NCI-H2227 (cell line): ENCODE measurements around the gene CCL14.

Experiments
- DNase-seq: peaks from one replicate; lab custom pipeline; 2025; ENCODE audit not compliant: unreplicated experiment; lab: John Stamatoyannopoulos, UW

Gene CCL14

DNA sequence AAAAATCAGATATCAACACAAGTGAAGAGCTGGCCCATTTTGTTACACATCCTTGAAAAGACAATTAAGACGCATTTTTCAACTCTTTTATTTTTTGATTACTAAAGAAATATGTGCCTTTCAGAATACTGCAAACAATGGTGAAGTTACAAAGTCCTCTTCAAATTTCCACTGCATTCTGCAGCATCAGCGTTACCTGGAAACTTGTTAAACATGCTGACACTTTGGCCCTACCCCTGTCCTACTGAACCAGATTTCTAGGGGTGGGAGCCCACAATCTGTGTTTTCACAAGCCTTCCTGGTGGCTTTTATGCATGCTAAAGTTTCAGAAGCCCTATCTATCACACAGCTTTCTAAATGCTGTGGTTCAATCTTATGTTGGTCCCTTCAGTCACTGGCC is 4.5 kb upstream of the CCL14 start:
- DNase-seq = no peak

DNA sequence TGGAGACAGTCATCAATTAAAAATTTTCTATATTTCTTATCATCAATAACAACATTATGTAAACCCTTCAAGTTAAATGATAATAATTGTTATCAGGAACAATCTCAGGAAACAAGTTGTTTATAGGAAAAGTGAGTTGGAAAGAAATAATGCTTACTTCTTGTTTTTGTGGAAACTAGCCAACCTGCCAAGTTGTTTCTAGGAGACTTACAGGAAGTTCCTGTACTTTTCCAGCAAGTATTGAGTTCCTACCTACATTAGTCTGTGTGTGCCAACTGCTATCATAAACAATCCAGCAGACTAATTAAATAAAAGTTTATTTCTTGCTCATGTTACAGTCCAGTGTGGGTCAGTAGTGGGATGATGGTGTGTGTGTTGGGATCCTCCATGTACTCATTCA is 1.6 kb upstream of the CCL14 start:
- no peak for DNase-seq

DNA sequence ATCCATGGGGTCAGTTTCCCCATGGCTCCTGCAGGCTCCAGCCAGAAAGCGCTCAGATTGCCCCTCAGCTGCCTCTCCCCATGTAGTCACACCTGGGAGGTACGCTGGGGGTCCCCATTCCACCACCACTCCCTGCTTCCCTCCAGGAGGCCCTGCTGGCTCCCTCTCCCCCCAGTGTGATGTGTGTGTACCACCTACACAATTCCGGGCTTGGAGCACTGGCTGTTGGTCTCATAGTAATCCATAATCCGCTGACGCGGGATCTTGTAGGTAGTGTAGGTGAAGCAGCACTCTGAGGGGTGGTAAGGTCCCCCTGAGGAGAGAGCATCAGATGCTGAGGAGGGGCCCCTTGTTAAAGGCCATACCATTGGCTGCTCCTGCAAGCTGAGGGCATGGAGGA is 2.4 kb downstream of the CCL14 start:
- no peak for DNase-seq

DNA sequence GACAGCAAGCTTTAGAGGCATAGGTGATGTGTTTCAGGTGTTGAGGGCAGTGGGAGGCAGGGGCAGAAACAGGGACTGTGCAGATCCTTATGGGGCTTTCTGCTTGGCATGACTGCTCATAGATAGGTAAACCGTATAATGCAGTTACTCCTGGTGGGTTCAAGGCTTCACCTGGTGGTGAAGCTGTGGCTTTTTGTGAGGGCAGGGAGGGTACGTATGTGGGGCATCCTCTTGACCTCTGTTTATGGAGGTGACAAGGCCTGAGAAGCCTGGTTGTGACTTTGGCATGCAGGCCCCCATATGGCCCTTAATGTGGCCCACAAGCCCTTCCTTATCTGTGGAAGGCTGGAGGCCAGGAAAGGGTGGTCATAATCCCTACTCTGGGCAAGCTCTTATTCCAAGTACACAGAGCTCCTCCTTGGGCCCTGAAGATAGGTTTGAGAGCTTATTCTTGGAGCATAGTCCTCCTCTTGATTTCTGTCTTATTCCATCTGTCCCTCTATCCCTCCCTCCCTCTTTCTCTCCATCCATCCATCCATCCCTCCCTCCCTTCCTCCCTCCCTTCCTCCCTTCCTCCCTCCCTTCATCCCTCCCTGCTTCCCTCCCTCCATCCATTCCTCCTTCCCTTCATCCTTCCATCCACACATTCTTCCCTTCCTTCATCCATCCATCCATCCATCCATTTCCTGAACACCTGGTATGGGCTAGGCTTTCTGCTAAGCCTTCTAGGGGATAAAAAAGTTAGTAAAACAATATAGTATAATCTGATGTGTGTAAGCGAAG is 3.9 kb downstream of the CCL14 start:
- DNase-seq = no peak

DNA sequence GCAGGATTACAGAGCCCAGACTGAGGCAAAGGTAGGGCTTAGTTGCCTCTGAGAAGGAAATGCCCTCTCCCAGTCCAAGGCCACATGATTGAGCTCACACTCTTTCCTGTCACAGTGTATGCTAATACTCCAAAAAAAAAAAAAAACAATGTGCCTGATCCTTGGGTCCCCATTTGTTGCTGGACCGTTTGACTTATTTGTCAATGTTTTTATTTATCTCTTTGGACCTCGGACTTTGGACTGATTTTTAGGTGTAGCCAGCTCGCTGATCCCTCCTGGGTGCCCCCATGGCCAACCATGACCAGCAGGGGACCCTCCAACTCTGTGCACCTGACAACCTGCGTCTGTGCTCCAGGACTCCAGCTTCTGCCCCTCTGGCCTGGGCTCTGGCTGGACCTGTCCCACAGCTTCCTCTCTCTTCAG is 4.6 kb downstream of the CCL14 start:
- no peak for DNase-seq

DNA sequence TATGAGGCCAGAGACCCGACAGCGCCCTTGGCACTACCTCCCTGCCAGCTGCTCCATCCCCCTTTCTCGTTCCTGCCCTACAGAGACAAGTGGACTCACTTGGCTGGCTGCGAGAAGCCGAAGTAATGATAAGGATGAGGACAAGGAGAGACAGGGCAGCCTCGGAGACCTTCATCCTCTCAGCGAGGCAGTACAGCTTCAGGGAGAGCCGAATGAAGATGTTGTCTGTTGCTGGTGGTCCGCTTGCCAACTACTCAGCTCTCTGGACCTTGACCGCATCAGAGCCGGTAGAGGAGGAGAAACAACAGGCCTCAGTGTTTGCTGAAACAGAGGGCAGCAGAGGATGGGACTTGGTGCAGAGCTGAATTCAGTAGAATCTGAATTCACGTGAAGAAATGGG is 5.3 kb downstream of the CCL14 start, which contains the start of gene CCL16:
Gene CCL16, minus strand, starts transcription at position 252 of the 400 bp plus-strand sequence. Its CDS starts 77 bp downstream, at position 175.
- no peak for DNase-seq

DNA sequence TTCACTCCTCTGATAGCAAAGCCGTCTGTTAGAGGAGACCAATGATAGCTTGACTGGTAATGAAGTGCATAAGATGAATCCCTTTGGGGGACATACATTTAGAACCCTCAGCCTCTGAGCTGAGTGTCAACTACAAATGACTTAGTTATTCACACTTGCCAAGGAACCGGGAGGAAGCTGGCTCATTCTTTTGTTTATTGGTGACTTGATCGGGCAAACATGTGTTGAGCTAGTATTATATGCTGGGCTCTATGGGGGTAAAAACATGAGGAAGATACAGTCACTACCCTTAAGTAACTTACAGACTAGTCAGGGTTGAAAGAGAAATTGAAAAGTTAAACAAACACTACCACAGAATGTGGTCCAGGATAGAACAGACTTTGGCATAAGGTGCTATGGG is 8.2 kb downstream of the CCL14 start:
- DNase-seq = no peak

DNA sequence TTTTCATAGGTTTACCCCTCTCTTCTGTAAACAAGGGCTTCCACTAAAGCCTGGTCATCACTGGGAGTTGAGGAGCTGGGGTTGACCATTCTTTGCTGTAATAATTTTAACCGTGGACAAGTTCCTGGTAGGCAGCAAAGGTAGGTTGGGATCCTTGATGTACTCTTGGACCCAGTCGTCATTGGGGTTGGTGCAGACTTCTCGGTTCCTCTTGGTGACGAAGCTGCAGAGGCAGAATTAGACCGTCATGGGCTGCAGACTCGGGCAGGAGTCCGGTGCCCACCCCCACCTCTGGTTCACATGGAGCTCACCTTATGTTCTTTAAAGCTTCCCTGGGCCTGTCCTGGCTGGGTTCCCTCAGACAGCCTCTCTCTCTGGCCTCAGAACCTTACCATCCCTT is 9.0 kb downstream of the CCL14 start:
- no peak for DNase-seq

DNA sequence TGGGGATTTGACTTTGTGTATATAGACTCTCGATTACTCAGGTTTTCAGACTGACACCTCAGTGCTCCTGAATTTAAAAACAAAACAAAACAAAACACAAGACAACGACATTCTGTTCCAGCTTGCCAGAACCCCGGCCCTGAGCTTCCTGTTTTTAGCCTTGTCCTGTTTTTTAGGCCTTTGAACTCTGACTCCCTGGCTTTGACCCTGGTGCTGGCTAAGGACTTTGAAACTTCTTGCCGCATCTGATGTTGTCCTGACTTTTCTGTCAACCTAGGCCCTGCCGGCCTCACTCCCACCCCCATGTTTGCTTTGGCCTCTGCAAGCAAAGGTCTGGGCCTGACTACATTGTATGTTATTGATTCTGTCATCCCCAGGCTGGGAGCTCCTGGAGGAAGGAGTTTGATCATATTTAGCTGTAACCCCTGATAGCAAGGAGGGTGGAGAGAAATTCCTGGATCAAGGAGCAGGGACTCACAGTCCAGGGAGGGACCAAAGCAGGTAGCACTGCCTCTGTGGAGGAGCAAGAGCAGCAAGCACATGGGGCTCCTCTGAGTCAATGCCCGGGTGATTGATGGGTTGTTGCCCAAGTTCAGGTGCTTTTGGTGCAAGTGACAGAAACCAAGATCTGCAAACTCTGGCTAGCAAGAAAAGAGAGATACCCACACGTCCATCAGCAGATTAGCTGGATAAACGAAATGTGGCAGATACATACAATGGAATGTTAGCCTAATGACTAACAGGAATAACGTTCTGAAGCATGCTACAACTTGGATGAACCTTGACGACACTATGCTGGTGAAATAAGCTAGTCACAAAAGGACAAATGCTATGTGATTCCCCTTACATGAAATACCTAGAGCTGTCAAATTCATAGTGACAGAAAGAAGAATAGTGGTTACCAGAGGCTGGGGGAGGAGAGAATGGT is 12.9 kb downstream of the CCL14 start:
- DNase-seq = no peak

DNA sequence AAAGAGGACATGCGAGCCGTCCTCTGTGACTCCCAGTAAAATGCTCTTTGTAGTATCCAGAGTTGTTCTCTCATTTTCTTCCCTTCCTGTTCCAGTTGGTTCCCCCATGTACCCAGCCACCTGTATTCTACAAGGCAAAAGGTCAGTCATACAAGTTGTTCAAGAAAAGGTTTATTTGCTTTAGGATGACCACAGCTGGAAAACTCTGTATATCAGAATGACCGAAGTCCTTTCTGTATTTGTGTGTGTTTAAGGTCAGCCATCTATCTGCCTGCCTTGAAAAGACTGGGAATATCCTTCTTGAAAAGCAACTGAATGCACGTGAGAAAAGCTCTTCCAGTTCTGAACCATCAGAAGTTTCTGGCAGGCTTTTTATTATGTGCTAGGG is 13.6 kb downstream of the CCL14 start:
- DNase-seq = no peak

DNA sequence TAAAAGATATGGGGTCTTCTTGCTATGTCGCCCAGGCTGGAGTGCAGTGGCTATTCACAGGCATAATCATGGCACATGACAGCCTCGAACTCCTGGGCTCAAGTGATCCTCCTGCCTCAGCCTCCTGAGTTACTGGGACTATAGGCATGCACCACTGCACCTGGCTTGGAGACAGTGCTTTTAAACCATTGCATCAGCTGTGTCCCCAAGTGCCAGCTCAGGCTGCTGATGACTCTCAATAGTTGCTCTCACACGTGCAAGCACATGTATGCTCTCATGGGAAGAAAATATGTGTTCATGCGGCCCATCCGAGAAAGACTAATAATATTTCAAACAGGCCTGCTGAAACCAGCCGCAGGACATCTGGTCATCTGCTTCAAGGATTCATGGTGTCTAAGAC is 14.0 kb downstream of the CCL14 start:
- no peak for DNase-seq

DNA sequence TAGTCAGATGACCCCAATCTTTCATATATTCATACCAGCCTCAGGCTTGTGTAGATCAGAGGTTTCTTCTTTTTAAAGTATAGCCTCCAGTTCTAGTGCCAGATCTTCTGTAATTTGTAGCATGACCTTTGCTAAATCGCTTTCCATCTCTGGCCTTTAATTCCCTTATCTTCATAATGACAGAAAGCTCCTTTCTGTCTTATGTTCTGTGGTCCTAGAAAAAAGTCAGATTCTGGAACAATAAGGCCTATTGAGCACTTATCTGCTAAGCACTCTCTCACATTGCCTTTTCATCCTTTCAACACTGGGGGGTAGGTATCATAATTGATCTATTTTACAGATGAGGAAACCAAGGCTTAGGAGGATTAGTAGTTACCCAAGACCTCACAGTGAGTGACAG is 14.5 kb downstream of the CCL14 start:
- no peak for DNase-seq

DNA sequence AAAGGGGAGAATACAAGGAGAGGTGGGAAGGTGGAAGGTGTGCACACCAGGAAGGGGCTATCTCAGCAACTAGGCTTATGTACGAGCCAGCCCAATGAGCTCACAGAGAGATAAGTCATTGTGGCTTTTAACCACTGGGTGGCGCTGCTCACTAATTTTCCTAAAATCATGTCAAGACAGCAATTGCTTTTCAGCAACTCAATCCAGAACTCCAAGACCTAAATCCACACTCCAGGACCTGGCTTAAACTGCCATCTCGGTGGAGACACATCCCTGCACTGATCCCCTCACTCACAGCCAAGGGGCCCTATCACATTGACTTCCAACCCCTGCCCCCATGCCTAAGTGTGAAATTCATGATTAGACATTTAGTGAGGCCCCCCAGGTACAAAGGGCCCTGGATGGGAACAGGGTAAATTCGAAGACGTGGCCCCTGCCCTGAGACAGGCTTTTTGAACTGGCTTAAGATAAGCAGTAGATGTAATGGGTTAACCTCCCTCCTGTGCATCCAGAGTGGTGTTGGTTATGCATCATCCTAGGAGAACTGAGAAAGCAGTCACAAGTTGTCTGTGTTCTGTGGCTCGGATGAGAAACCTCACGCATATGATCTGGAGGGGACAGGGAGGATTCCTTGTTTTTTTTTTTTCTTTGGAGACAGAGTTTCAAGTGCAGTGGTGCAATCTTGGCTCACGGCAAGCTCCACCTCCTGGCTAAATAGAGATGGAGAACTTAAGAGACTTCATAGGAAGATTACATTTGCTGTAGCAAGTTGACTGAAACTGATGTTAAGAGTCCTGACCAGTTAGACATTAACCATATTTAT is 16.8 kb downstream of the CCL14 start:
- peak; percentile 77 for DNase-seq

DNA sequence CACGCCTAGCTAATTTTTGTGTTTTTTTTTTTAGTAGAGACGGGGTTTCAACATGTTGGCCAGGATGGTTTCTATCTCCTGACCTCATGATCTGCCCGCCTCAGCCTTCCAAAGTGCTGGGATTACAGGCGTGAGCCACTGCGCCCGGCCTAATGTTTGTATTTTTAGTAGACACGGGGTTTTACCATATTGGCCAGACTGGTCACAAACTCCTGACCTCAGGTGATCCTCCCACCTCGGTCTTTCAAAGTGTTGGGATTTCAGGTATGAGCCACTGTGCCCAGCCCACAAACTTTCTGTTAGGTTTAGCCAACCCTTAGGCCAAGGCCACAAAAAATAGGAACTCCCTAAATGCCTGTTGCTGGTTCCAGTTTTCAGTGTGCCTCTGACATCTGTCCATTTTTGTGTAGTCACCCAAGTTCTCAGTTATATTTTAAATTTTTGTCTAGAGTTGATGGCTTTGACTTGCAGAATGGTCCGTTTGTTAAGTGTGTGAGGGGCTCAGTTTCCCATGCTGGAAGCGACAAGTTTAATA is 17.9 kb downstream of the CCL14 start:
- no peak for DNase-seq

DNA sequence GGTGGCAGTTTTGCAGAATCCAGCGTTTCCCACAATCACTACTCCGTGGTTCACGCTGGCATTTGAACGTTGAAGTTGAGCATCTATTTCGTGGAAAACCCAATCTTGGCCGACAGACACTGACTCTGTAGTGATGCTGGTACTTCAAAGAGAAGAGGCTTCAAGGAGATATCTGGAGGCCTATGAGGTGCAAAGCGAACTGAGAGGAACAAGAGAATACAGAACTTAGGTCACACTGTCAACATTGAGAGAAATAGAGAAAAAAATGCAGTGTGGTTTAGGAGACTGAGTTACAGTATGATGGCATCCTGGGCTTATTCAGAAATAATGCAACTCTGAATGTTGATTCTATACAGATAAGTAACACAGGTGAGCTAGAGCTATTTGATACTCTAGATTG is 21.3 kb downstream of the CCL14 start:
- DNase-seq = no peak

DNA sequence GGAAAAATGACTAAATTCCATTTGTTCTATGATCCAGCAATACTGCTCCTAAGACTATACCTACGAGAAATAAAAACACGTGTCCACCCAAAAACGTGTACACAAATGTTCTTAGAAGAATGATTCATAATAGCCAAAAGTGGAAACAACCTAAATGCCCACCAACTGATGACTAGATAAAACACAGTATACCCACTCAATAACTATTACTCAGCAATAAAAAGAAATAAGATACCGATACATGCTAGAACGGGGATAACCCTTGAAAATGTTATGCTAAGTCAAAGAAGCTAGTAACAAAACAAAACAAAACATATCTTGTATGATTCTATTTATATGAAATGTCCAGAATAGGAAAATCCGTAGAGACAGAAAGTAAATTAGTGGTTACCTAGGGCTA is 22.9 kb downstream of the CCL14 start:
- no peak for DNase-seq

DNA sequence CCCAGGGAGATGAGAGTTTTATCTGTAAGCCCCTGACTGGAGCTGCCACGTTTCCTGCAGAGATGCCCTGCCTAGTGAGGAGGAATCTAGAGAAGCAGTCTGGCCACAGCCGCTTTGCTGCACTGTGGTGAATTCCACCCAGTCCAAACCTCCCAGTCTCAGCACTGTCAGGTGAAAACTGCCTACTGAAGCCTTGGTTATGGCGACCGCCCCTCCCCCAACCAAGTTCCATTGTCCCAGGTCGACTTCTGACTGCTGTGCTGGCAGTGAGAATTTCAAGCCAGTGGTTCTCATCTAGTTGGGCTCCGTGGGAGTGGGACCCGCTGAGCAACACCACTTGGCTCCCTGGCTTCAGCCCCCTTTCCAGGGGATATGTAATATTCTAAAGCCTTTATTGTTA is 32.8 kb downstream of the CCL14 start:
- DNase-seq = no peak

DNA sequence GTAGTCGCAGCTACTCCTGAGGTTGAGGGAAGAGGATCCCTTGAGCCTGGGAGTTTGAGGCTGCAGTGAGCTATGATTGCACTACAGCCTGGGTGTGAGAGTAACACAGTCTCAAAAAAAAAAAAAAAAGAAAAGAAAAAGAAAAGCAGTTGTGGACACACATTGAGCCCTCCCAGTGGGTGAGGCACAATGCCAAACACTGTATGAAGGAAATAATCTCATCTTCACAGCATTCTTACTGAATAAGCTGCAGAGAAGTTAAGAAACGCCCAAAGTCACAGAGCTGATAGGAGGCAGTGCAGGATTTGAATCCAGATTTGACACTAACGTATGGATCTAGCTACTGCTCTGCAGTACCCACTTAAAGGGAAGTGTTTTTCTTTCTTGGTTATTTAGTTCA is 37.1 kb downstream of the CCL14 start:
- DNase-seq = no peak

DNA sequence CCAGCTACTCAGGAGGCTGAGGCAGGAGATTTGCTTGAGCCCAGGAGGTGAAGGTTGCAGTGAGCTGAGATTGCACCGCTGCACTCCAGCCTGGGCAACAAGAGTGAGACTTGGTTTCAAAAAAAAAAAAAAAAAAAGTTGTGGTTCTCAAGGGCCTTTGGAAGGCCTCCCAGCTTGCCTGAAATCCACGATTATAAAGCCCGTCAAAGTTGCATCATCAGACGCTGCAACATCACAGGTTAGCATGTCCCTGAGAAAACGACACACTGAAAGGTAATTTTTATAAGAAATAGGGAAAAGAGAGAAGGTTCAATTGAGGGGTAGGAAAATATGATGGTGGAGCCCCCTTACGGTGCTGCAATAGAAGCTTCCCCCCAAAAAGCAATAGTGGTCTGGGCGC is 38.4 kb downstream of the CCL14 start:
- DNase-seq = no peak

DNA sequence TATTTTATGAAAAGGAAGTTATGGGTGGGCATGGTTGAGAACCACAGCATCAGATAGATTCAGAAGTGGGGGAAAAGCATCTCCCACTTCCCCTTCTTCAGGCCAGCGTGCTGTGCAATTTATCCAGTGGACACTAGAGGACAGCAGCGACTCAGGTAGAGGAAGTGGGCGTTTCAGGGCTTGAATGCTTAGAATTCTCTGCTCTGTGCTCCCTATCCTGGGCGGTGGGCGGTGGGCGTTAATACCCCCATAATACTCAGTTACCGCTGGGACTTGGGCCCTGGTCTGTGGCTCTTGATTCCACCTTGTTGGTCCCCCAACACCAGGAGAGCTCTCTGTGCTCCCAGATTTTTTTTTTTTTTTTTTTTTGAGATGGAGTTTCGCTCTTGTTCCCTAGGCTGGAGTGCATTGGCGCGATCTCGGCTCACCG is 39.4 kb downstream of the CCL14 start:
- peak; percentile 75 for DNase-seq

DNA sequence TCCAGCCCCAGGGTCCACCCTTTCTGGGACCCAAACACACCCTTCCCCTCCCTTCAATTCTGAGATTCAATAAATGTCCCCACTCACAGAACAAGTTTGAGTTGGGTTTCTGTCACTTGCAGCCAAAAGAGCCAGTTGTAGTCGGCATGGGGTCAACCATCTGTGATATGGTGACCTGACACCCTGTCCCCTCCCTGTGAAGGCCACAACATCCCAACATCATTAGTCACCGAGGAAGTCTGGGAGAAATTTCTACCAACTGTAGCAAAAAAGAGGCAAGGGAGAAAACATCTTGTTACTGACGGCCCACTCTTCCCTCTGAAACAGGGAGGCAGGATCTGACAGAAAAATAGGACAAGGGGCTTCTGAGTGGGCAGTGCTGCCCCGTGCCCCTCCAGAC is 42.4 kb downstream of the CCL14 start:
- DNase-seq = no peak
